RPMI7951 (cell line): ENCODE results near the gene MTOR. TPM values are rescaled to one million over a fixed set of nuclear protein-coding genes. Genes with fewer than 3 reads are reported as not detected.

Source experiments
- DNase-seq: peaks from one replicate; pipeline ENCODE4 v3.0.0-alpha.2; 2012; ENCODE audit warnings: low read depth
- total RNA-seq: library from RNA; depleted of rRNA; stranded (reverse); fragments of >200 nt; shearing (Covaris generic); gene quantifications from 2 replicates; pipeline ENCODE4 v1.2.3, GENCODE V29; 2014

MTOR gene
- total RNA-seq, 1 experiment from 2014 or later, result 30.4 TPM

GRCh38 chr1:11151114-11151513 lies 111.2 kb downstream of the MTOR start:
- no peak for DNase-seq

- DNase-seq, result no peak
Observed at GRCh38 chr1:11150326-11150725, 112.0 kb downstream of the MTOR start.

- peak; percentile 70 for DNase-seq
Observed at GRCh38 chr1:11147197-11147770, 115.1 kb downstream of the MTOR start.

- DNase-seq, result no peak
Observed at GRCh38 chr1:11145741-11146140, 116.6 kb downstream of the MTOR start.

- no peak for DNase-seq
Observed at GRCh38 chr1:11144570-11145256, 117.6 kb downstream of the MTOR start.

GRCh38 chr1:11143907-11144306 lies 118.4 kb downstream of the MTOR start:
- no peak for DNase-seq

- DNase-seq, result no peak
Observed at GRCh38 chr1:11143401-11143800, 119.0 kb downstream of the MTOR start.

GRCh38 chr1:11142618-11143391 lies 119.5 kb downstream of the MTOR start:
- no peak for DNase-seq

GRCh38 chr1:11138952-11139351 lies 123.4 kb downstream of the MTOR start:
- DNase-seq, result peak; percentile 13

GRCh38 chr1:11138029-11138428 lies 124.3 kb downstream of the MTOR start:
- no peak for DNase-seq

GRCh38 chr1:11134898-11135266 lies 127.5 kb downstream of the MTOR start:
- DNase-seq, result peak; percentile 59

GRCh38 chr1:11134251-11134897 lies 128.0 kb downstream of the MTOR start:
- DNase-seq, result peak; percentile 87

GRCh38 chr1:11132563-11133293 lies 129.6 kb downstream of the MTOR start:
- DNase-seq, result no peak

GRCh38 chr1:11131816-11132215 lies 130.5 kb downstream of the MTOR start:
- DNase-seq, result no peak

GRCh38 chr1:11130406-11130805 lies 131.9 kb downstream of the MTOR start:
- no peak for DNase-seq

GRCh38 chr1:11129649-11130390 lies 132.5 kb downstream of the MTOR start:
- no peak for DNase-seq

- no peak for DNase-seq
Observed at GRCh38 chr1:11126569-11126968, 135.8 kb downstream of the MTOR start.

- DNase-seq, result no peak
Observed at GRCh38 chr1:11125931-11126330, 136.4 kb downstream of the MTOR start.

- DNase-seq, result no peak
Observed at GRCh38 chr1:11124965-11125364, 137.4 kb downstream of the MTOR start.

- no peak for DNase-seq
Observed at GRCh38 chr1:11116318-11116717, 146.0 kb downstream of the MTOR start.

GRCh38 chr1:11114966-11115365 lies 147.4 kb downstream of the MTOR start:
- no peak for DNase-seq
